Mononuclear cell (primary cell): ENCODE data around the gene GSK3B. TPM values are rescaled to one million over a fixed set of nuclear protein-coding genes. Genes with fewer than 3 reads are reported as not detected.

ENCODE experiments used
- H3K27me3 ChIP-seq: 2 replicates; pipeline ENCODE4 v1.6.0; 2011; ENCODE audit warnings: low read length, control low read depth; ENCODE audit not compliant: insufficient read depth
- H3K4me1 ChIP-seq: 2 replicates; pipeline ENCODE4 v1.5.1; 2011; ENCODE audit warnings: mild to moderate bottlenecking, low read length, control low read depth; ENCODE audit not compliant: insufficient read depth
- H3K4me3 ChIP-seq: 2 replicates; pipeline ENCODE4 v1.5.1; 2011; ENCODE audit warnings: mild to moderate bottlenecking, low read length, moderate library complexity
- H3K9me3 ChIP-seq: 2 replicates; pipeline ENCODE4 v1.5.1; 2011; ENCODE audit warnings: low read depth, mild to moderate bottlenecking, control low read depth, low read length
- total RNA-seq: library from RNA; depleted of rRNA; stranded (reverse); fragments of >200 nt; gene quantifications from one replicate; pipeline ENCODE4 v1.2.3, GENCODE V29; 2012

The GSK3B gene
- total RNA-seq, 1 donor, result 41.2 TPM

DNA sequence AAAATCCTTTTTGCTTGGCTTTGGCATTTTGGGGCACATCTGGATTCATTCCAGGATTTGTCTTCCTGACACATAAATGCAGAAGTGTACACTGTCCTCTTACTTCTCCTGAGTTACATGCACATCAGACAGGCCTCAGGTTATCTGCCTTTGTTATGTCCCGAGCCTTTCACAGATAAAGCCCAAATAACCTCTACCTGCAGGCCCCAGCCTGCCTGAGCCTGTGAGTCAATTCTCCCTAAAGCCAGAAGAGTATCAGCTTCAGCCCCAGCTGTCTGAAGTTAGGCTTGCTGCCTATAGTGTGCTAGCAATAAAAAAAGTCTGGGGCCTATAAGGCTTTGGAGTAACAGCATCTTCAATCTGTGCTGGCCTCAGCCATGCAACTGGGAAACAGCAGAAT is 17.7 kb upstream of the GSK3B start:
- no peaks in the 10 kb centered on the region for H3K4me1 ChIP-seq
- H3K4me3 ChIP-seq, result no peak overlapping the region
- H3K27me3 ChIP-seq, result no peaks in the 10 kb centered on the region
- H3K9me3 ChIP-seq, result no peaks in the 10 kb centered on the region

GRCh38 chr3:120103276-120103675 is 9.0 kb upstream of the GSK3B start:
- H3K4me3 ChIP-seq, result no peak overlapping the region
- no peaks in the 10 kb centered on the region for H3K27me3 ChIP-seq
- no peaks in the 10 kb centered on the region for H3K4me1 ChIP-seq
- no peaks in the 10 kb centered on the region for H3K9me3 ChIP-seq

DNA sequence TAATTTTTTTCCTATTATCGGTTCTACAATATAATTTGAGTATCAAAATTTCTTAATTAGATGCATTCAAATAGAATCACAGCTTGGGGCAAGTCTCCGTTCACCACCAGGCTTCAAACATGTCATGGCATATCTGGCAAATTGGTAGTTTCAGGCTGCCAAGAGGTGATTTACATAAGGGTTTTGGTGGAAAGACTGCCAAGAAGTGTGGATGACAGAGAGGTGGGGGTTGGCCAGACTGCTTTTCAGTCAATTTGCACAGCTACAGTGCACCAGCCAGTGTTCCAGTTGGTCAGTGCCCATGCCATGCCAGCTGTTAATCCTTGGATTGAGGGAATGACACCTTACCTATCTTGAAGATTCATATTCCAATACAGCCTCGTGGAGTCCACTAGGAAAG is 8.4 kb upstream of the GSK3B start:
- H3K9me3 ChIP-seq, result no peaks in the 10 kb centered on the region

GRCh38 chr3:120102232-120102631 is 8.0 kb upstream of the GSK3B start:
- Histone ChIP-seq H3K27me3 (no peaks in the 10 kb centered on the region), H3K4me3 (no peak overlapping the region), H3K9me3 (no peaks in the 10 kb centered on the region), H3K4me1 (no peaks in the 10 kb centered on the region)

More for the DNA sequence above, 8.4 kb upstream of the GSK3B start:
- Histone ChIP-seq H3K4me1 (no peaks in the 10 kb centered on the region), H3K4me3 (no peak overlapping the region), H3K27me3 (no peaks in the 10 kb centered on the region)

- Histone ChIP-seq H3K27me3 (no peaks in the 10 kb centered on the region), H3K9me3 (no peaks in the 10 kb centered on the region), H3K4me1 (peaks cover 4% of the 10 kb centered on the region), H3K4me3 (no peak overlapping the region)
These were observed 7.4 kb upstream of the GSK3B start for GRCh38 chr3:120101624-120102023.

- H3K4me1 ChIP-seq, result peaks cover 14% of the 10 kb centered on the region
- H3K27me3 ChIP-seq, result no peaks in the 10 kb centered on the region
- H3K4me3 ChIP-seq, result no peak overlapping the region
- no peaks in the 10 kb centered on the region for H3K9me3 ChIP-seq
These were observed 6.5 kb upstream of the GSK3B start for GRCh38 chr3:120100711-120101110.

- H3K4me3 ChIP-seq, result no peak overlapping the region
- H3K9me3 ChIP-seq, result no peaks in the 10 kb centered on the region
- H3K4me1 ChIP-seq, result peaks cover 16% of the 10 kb centered on the region
- no peaks in the 10 kb centered on the region for H3K27me3 ChIP-seq
These were observed 4.5 kb upstream of the GSK3B start for GRCh38 chr3:120098710-120099109.

- Histone ChIP-seq H3K27me3 (no peaks in the 10 kb centered on the region), H3K4me3 (peak overlapping the region; percentile 92), H3K4me1 (peaks cover 21% of the 10 kb centered on the region), H3K9me3 (no peaks in the 10 kb centered on the region)
These were observed 1.8 kb upstream of the GSK3B start for GRCh38 chr3:120095979-120096426.

- no peaks in the 10 kb centered on the region for H3K27me3 ChIP-seq
- H3K4me1 ChIP-seq, result peaks cover 27% of the 10 kb centered on the region
- peak overlapping the region; percentile 92 for H3K4me3 ChIP-seq
- H3K9me3 ChIP-seq, result no peaks in the 10 kb centered on the region
These were observed 1.2 kb upstream of the GSK3B start for GRCh38 chr3:120095226-120095978.

- peaks cover 30% of the 10 kb centered on the region for H3K4me1 ChIP-seq
These were observed 554 bp upstream of the GSK3B start for GRCh38 chr3:120094776-120095225.

DNA sequence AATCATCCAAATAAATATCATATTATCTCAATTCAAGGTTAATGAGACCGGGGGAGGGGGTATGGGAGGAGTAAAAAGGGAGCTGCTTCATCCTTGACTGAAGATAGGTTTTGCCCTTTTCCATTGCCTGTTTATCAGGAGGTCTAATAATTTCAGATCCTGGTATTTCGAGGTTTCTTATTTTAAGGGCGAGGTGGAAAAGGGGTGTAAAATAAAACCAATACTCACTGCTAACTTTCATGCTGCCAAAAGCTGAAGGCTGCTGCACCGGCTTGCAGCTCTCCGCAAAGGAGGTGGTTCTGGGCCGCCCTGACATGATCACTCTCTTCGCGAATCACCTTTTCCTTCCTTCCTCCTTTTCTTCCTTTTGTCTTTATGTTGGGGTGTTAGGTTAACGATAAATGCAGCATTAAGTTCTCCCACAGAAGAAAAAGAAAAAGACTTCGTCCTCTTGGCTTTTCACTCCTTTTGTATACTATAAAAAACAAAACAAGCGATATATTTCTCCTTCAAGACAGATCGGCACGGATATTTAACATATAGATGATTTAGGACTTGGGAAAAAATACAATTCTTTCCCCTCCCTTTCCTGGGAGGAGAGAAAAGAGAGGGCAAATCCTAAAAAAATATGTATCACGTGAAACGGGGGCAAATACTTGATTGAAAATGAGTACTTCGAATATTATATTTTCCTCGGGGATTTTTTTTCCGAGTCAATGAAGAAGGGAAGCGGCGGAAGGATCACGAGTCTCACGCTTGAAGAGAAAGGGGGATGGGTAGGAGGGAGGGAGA is 932 bp downstream of the GSK3B start:
- peaks cover 40% of the 10 kb centered on the region for H3K4me1 ChIP-seq
- no peaks in the 10 kb centered on the region for H3K27me3 ChIP-seq
- no peaks in the 10 kb centered on the region for H3K9me3 ChIP-seq
- peak overlapping the region; percentile 92 for H3K4me3 ChIP-seq

More at GRCh38 chr3:120094776-120095225, 554 bp upstream of the GSK3B start:
- no peaks in the 10 kb centered on the region for H3K9me3 ChIP-seq
- no peaks in the 10 kb centered on the region for H3K27me3 ChIP-seq
- H3K4me3 ChIP-seq, result peak overlapping the region; percentile 92

- Histone ChIP-seq H3K9me3 (no peaks in the 10 kb centered on the region), H3K4me1 (peaks cover 40% of the 10 kb centered on the region), H3K4me3 (peak overlapping the region; percentile 92), H3K27me3 (no peaks in the 10 kb centered on the region)
These were observed 1.8 kb downstream of the GSK3B start for GRCh38 chr3:120092474-120092873.

DNA sequence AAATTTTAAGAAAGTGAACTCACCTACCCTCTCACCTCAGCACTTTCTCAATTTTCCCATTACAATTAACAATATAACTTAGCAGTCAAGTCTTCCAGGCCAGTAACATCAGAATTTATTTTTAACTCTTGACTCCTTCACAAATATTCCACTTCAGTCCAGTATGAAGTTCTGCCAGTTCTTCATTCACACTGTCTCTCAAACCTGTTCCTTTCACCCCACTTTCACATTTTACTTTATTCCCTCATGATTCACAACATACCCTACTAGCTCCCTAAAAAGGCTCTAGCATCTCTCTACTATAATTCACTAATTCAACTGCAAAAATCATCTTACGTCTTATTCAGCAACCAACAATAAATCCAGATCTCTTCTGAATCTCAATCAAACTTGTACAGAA is 3.8 kb downstream of the GSK3B start:
- no peaks in the 10 kb centered on the region for H3K9me3 ChIP-seq
- peaks cover 32% of the 10 kb centered on the region for H3K4me1 ChIP-seq
- H3K27me3 ChIP-seq, result no peaks in the 10 kb centered on the region
- H3K4me3 ChIP-seq, result no peak overlapping the region

DNA sequence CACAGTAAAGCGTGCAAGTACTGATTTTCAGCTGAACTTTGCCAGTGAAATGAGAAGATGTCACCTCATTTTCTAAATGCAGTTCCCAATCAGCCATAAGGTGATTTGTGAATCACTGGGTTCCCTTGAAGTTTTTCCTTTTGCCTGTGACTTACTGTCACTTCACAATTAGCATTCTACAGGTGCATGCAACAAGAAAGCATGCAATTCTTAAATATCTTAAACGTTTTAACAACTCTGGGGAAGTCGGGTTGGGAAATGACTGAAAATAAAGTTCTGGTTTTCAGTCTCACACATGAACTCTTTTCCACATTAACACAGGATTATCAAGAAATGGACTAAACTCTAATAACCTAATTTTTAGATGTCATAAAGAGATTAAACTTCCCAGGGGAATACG is 5.2 kb downstream of the GSK3B start:
- Histone ChIP-seq H3K9me3 (no peaks in the 10 kb centered on the region), H3K4me3 (no peak overlapping the region), H3K4me1 (peaks cover 34% of the 10 kb centered on the region), H3K27me3 (no peaks in the 10 kb centered on the region)

DNA sequence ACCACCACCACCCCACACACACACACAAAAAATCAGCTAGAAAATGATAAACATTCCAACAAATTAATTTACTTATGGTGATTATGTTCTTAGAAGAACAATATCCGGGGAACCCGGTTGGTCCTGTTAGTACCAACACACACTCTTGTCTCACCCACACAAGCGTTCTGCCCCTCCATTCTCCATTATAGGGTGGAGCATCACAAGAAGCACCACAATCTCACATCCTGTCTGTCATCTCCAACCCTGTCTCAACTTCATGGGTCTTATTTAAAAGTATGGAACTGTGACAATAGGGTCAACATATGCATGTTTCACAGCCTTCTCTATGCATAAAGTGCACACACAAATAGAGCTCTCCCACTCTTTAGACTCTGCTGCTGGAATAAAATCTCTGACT is 5.6 kb downstream of the GSK3B start:
- Histone ChIP-seq H3K27me3 (no peaks in the 10 kb centered on the region), H3K4me3 (no peak overlapping the region), H3K9me3 (no peaks in the 10 kb centered on the region), H3K4me1 (peaks cover 34% of the 10 kb centered on the region)
